Ecto neural progenitor cell (in vitro differentiated cells): ENCODE results near the gene URM1.

ENCODE experiments used
- DNase-seq: peaks from one replicate; pipeline ENCODE4 v3.0.0-alpha.2; 2018; ENCODE audit warnings: low spot score

The URM1 gene

GRCh38 chr9:128385496-128386460, 14.6 kb downstream of the URM1 start:
- peak; percentile 75 for DNase-seq

- DNase-seq: no peak
These were observed 17.0 kb downstream of the URM1 start for GRCh38 chr9:128388150-128388549.

GRCh38 chr9:128389395-128390149, 18.4 kb downstream of the URM1 start:
- DNase-seq: peak; percentile 54

GRCh38 chr9:128390150-128390812, 19.1 kb downstream of the URM1 start:
- no peak for DNase-seq

GRCh38 chr9:128390813-128391711, 19.9 kb downstream of the URM1 start:
- peak; percentile 42 for DNase-seq

GRCh38 chr9:128391956-128392301, 20.8 kb downstream of the URM1 start:
- DNase-seq: no peak

DNA sequence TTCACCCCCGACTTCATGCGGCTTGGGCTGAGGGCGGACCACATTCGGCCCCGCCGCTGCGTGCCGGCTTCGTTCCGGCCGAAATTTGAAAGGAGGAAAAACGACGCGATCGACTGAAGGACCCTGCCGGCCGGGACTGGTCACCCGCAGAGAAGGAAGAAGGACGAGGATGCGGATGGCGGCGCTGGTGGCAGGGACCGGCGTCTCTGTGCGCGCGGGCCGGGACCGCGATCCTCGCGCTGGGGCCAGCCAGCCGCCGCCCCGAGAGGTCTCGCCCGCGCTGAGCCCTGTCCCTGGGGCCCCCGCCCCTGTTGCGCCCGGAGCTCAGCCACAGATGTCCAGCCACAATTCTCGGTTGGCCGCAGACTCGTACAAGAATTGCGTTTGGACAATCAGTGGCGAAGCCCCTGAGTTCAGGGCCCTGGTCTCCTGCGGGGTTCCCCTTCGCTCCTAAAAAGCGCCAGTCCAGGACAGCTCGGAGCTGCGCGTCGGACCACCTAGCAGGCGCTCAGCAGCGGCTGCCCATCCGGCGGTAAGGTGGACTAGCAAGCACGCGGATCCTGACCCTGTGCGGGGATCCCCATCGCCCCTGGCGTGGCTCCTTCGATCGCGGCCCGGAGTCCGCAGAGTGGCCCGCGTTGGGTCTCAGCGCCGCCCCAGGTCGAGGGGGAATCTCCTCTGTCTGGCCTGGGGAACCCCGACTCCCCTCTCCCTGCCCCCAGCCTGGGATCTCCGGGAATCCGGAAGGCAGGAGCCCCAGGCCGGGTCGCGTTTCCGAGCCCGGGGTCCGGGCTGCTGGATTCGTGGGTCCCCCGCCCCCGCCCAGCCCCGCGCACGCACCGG, 21.3 kb downstream of the URM1 start:
- peak; percentile 60 for DNase-seq

DNA sequence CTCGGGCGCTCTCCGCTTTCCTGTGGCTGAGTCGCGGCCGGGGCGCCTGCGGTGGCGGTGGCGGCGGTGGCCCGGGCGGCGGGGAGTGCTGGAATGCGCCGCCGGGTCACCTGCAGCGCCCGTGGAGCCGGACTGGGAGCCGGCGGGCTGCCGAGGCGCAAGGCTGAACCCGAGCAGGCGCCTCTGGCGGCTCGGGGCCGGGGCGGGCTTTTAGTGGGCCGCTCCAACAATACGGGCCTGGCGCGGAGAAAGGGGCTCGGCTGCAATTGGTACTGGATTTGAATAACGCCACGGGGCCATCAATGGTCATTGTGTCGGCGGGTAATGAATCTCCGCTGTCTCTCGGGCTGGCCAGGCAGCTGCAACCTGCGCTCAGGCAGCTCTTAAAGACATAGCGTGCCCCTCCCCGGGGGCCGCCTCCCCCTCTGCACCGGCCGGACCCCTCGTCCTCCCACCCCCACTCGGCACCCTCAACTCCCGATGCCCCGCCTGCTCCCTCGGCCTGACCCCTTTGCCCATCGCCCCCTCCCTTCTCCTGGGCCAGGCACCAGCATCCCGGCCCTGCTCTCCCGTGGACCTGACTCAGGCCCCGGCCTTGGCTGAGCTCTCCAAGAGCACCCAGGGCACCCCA, 22.1 kb downstream of the URM1 start:
- peak; percentile 81 for DNase-seq

- no peak for DNase-seq
These were observed 22.8 kb downstream of the URM1 start for GRCh38 chr9:128393970-128394369.

- DNase-seq: peak; percentile 47
These were observed 23.4 kb downstream of the URM1 start for GRCh38 chr9:128394379-128395168.

DNA sequence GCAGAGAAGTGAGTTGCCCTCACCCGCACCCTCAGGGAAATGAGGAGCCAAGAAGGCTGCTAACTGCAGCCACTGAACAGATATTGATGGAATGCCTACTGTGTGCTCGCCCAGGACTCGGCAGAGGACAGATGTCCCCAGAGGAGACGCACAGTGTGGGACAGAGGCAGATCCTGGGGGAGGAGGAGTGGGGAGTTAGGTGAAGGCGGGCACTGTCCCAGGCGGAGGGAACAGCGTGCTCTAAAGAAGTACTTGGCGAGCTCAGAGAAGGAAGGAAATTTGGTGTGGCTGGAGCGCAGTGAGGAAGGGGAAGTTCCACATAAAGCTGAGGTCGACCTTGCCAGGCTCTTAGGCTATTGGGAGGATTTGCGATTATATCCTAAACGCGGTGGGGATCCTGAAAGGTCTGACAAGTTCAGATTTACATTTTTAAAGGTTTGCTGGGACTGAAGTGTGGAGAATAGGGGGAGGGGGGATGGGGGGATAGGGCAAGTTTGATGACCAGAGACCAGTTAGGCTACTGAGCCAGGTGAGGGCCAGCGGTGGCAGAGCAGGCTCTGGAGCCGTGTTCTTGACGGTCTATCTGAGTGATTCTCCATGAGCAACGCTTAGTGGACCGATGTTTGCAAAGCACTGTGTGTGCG, 25.9 kb downstream of the URM1 start:
- DNase-seq: peak; percentile 49

DNA sequence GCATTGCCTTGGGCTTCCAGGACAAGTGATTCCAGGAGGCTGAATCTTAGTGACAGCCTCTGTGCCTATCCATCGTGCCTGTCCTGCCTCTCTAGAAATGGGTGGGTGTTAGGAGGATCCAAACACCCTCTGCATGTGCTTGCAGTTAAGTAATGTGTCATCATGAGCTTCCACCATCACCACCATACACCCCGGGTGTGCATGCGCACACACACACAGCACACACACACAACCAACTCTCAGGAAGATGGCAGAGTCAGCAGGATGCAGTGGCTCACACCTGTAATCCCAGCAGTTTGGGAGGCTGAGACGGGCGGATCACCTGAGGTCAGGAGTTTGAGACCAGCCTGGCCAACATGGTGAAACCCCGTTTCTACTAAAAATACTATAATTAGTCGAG, 26.7 kb downstream of the URM1 start:
- DNase-seq: no peak

DNA sequence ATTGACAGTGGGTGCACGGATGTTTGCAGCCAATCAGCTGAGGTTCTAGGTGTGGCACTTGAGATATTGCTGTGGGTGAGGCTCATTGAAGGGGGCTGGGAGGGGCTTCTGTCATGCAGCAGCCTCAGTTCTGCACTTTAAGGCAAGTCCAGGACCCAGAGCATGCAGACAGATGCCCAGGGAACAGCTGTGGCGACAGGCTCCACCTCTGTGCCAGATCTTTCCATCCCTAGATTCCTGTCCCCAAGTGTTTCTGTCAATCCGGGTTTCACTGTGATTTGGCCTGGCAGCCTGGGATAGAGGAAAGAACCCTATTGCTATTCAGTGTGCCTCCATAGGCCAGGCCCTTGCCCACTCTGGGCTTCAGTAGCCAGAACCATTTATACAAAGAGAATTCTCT, 28.7 kb downstream of the URM1 start:
- DNase-seq: no peak

DNA sequence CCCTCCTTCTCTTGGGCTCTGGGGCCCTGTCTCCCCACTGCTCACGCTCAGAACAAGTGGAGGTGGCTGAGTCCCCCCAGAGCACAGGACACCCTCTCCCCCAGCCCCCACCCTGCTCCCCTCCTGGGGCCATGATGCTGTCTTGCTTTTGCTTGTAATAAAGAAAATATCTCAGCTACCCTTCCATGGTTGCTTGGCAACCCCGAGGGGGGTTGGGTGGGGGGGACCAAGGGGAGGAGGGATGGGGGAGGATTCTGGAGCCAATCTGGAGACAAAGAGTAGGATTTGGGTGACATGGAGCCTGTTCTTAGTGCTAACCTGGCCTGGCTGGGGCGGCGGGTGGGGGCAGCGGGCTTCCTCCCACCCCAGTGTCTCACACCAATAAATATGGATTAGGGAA, 33.4 kb downstream of the URM1 start:
- DNase-seq: peak; percentile 63

- DNase-seq: peak; percentile 65
These were observed 34.1 kb downstream of the URM1 start for GRCh38 chr9:128405077-128405779.

DNA sequence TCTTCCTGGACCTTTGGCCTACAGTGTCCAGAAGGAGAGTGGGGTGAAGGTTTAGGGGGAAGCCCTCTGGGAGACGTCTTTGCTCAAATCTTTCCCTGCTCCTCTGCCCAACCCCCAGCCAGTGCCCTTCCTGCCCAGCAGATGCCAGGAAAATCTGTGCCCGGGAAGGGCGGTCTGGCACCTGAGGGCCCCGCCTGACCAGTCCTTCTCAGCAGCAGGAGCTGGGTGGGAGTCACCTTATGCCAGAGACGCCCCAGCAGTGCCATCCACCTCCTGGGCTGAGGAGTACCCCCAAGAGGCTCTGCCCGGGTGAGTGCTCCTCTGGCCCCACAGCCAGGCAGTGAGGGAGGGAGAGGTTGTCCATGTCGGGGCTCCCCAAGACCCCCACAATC, 34.6 kb downstream of the URM1 start:
- peak; percentile 47 for DNase-seq

- DNase-seq: peak; percentile 48
These were observed 35.7 kb downstream of the URM1 start for GRCh38 chr9:128406848-128407391.

DNA sequence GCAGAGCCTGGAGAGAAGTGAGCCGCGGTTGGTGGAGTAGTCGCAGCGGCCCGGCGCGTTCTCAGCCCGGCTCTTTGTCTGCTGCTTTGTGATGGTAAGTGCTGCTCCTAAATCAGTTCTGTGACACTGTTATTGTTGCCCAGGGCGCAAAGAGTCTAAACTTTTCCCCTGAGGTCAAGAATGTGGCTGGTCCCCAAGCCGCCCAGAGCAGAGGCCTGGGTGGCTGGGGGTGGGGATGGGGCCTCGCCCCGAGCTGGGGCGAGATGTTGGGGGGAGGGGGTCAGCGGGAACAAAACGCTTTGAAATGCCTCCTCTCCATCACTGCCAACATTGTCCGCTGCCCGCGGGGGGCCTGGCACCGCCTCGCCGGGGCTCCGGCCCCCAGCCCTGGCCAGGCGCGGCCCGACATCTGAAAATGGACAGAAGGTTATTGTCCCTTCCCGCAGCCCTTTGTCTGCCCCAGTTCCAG, 37.8 kb downstream of the URM1 start:
- peak; percentile 76 for DNase-seq
